Astrocyte (in vitro differentiated cells and primary cell): ENCODE results near the gene RUVBL2. TPM values are rescaled to one million over a fixed set of nuclear protein-coding genes. Genes with fewer than 3 reads are reported as not detected.
"Not testable (repeated sequence)": the region's sequence is repeated elsewhere in the genome, so short reads cannot be mapped to it uniquely, and the experiment has no call there.

Source experiments
- DNase-seq: peaks from one replicate; pipeline ENCODE4 v3.0.0-alpha.2; 2010; ENCODE audit warnings: low read depth
- FAIRE-seq: peaks from 2 replicates; lab custom pipeline; 2011; peaks lifted over from hg19 to GRCh38; lab: Jason Lieb, UNC
- H2AFZ ChIP-seq: 2 replicates; pipeline ENCODE4 v1.6.0; 2012; ENCODE audit warnings: low read depth, low read length, inconsistent platforms
- H3K27ac ChIP-seq: 2 replicates; pipeline ENCODE4 v1.5.1; 2011; ENCODE audit warnings: low read depth, low read length, inconsistent platforms
- H3K27me3 ChIP-seq: 2 replicates; pipeline ENCODE4 v1.6.0; 2011; ENCODE audit warnings: low read length, inconsistent platforms; ENCODE audit not compliant: insufficient read depth
- H3K36me3 ChIP-seq: 2 replicates; pipeline ENCODE4 v1.5.1; 2011; ENCODE audit warnings: low read length, inconsistent platforms; ENCODE audit not compliant: insufficient read depth
- H3K4me1 ChIP-seq: 2 replicates; pipeline ENCODE4 v1.5.1; 2011; ENCODE audit warnings: low read length, inconsistent platforms; ENCODE audit not compliant: insufficient read depth
- H3K4me2 ChIP-seq: 2 replicates; pipeline ENCODE4 v1.6.0; 2012; ENCODE audit warnings: low read length, inconsistent platforms
- H3K4me3 ChIP-seq: 2 replicates; pipeline ENCODE4 v1.5.1; 2011; ENCODE audit warnings: low read depth, mild to moderate bottlenecking, low read length, inconsistent platforms; ENCODE audit not compliant: insufficient read depth
- H3K79me2 ChIP-seq: 2 replicates; pipeline ENCODE4 v1.6.0; 2012; ENCODE audit warnings: mild to moderate bottlenecking, low read length, inconsistent platforms; ENCODE audit not compliant: insufficient read depth
- H3K9ac ChIP-seq: 2 replicates; pipeline ENCODE4 v1.6.0; 2012; ENCODE audit warnings: mild to moderate bottlenecking, low read length, inconsistent platforms
- H3K9me3 ChIP-seq: 2 replicates; pipeline ENCODE4 v1.5.1; 2012; ENCODE audit warnings: low read depth, mild to moderate bottlenecking, low read length, inconsistent platforms; ENCODE audit not compliant: insufficient read depth
- H4K20me1 ChIP-seq: 2 replicates; pipeline ENCODE4 v1.6.0; 2012; ENCODE audit warnings: low read length, inconsistent platforms; ENCODE audit not compliant: insufficient read depth
- H3K27ac Mint-ChIP-seq: one replicate; pipeline ENCODE4 v1.8.0; 2021; ENCODE audit warnings: mild to moderate bottlenecking, mixed read lengths; ENCODE audit not compliant: unreplicated experiment
- H3K27me3 Mint-ChIP-seq: one replicate; pipeline ENCODE4 v1.8.0; 2021; ENCODE audit warnings: low read depth, mixed read lengths; ENCODE audit not compliant: unreplicated experiment
- H3K36me3 Mint-ChIP-seq: one replicate; pipeline ENCODE4 v1.8.0; 2021; ENCODE audit warnings: low read depth, mixed read lengths; ENCODE audit not compliant: unreplicated experiment
- H3K4me1 Mint-ChIP-seq: one replicate; pipeline ENCODE4 v1.8.0; 2021; ENCODE audit warnings: low read depth, mixed read lengths; ENCODE audit not compliant: unreplicated experiment
- H3K4me3 Mint-ChIP-seq: one replicate; pipeline ENCODE4 v1.8.0; 2021; ENCODE audit warnings: mild to moderate bottlenecking, moderate library complexity, mixed read lengths; ENCODE audit not compliant: unreplicated experiment
- H3K9me3 Mint-ChIP-seq: one replicate; pipeline ENCODE4 v1.8.0; 2021; ENCODE audit warnings: mild to moderate bottlenecking, mixed read lengths; ENCODE audit not compliant: unreplicated experiment
- total RNA-seq: library from RNA; stranded (reverse); gene quantifications from 2 replicates; pipeline ENCODE4 v1.2.1, GENCODE V29; 2021

RUVBL2 gene
- total RNA-seq, 1 donor from 2014 or later: 106 TPM

DNA sequence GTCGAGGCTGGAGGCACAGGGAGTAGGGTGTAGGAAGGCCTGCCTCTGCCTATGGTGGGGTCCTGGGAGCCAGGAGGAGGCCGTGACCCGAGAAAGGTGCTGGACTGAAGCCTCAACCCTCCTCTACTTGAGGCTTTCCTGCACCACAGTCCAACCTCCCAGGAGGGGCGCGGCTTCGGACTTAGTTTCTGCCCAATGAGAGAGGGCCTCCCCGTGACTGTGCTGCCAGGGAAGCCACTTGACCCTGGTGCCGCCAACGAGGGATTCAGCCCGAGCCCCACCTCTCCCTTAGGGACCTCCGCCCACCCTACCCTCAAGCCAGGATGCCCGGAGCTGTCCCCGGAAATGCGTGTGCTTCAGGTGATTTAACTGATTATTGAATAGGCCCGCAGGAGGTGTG lies 30.5 kb downstream of the RUVBL2 start, which contains the start of gene CGB3:
Gene CGB3, minus strand, starts transcription at position 101 of the 400 bp plus-strand sequence. CDS start 362 bp downstream, outside the sequence.
- peaks cover 17% of the 10 kb centered on the region for H3K4me1 Mint-ChIP-seq
- DNase-seq, H3K9me3 ChIP-seq, H3K9ac ChIP-seq, H3K4me3 ChIP-seq, FAIRE-seq, H3K4me3 Mint-ChIP-seq, H3K36me3 ChIP-seq, H3K27me3 ChIP-seq, H3K36me3 Mint-ChIP-seq, H3K9me3 Mint-ChIP-seq, H4K20me1 ChIP-seq, H3K4me1 ChIP-seq, H3K4me2 ChIP-seq, H3K27me3 Mint-ChIP-seq, H3K79me2 ChIP-seq, H2AFZ ChIP-seq, H3K27ac ChIP-seq: not testable (repeated sequence)
- peak within 1 kb of the TSS; percentile 54 for H3K27ac Mint-ChIP-seq

DNA sequence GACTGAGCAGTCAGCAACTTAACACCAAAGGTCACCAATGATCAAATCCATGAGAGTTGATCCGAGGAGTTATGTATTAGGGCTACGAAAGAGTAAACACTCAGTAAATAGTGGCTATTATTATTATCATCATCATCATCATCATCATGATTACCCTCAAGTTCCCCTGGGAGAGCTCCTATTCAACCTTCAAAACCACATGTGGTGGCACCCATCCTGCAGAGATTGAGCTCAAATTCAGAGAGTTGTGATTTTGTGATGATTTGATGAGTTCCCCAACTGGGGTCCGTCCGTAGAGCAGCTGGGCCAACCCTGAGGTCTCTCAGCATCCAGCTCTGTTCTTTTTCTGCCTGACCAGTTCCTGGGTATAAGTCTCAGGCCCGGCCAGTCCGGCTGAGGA lies 31.4 kb downstream of the RUVBL2 start:
- not testable (repeated sequence) for H4K20me1 ChIP-seq, H3K4me3 Mint-ChIP-seq

DNA sequence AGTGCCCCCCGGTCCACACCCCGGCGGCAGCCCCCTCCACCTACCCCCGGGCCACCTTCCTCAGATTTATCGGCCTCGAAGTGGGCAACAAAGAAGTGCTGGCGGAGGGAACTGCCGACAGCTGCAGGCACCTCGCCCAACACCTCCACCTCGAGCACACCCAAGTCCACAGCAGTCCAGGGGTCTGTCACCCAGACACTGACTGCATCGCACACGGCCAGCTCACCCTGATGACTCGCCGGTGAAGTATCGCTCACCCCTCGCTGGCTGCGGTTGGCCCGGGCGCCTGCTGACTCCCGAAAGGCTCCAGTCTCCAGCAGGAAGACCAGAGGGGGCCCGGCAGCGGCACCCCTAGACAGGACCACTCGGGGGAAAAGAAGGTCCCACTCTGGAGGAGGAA lies 31.9 kb downstream of the RUVBL2 start:
- H3K4me3 Mint-ChIP-seq: peak overlapping the region; percentile 54
- FAIRE-seq, H3K9me3 ChIP-seq, H2AFZ ChIP-seq, H3K27me3 Mint-ChIP-seq, H3K9ac ChIP-seq, DNase-seq, H3K4me1 ChIP-seq, H4K20me1 ChIP-seq, H3K27me3 ChIP-seq, H3K36me3 ChIP-seq, H3K36me3 Mint-ChIP-seq, H3K79me2 ChIP-seq, H3K4me3 ChIP-seq, H3K9me3 Mint-ChIP-seq: not testable (repeated sequence)
- peak overlapping the region; percentile 41 for H3K4me2 ChIP-seq
- peaks cover 25% of the 10 kb centered on the region for H3K4me1 Mint-ChIP-seq
- H3K27ac Mint-ChIP-seq: peak overlapping the region; percentile 98
- H3K27ac ChIP-seq: peak overlapping the region; percentile 33

More for the DNA sequence above, 31.4 kb downstream of the RUVBL2 start:
- H3K9me3 Mint-ChIP-seq, FAIRE-seq, H2AFZ ChIP-seq, H3K9me3 ChIP-seq, H3K36me3 ChIP-seq, H3K4me1 ChIP-seq, H3K79me2 ChIP-seq, H3K4me3 ChIP-seq, H3K4me2 ChIP-seq, H3K27me3 Mint-ChIP-seq, H3K9ac ChIP-seq, H3K36me3 Mint-ChIP-seq, H3K27ac ChIP-seq, DNase-seq, H3K27me3 ChIP-seq: not testable (repeated sequence)
- peaks cover 23% of the 10 kb centered on the region for H3K4me1 Mint-ChIP-seq
- peak overlapping the region; percentile 54 for H3K27ac Mint-ChIP-seq

- H3K9ac ChIP-seq, FAIRE-seq, H3K36me3 Mint-ChIP-seq, H2AFZ ChIP-seq, H3K9me3 Mint-ChIP-seq, H3K79me2 ChIP-seq, H3K27me3 ChIP-seq, H3K4me3 Mint-ChIP-seq, DNase-seq, H3K4me3 ChIP-seq, H3K27me3 Mint-ChIP-seq, H3K9me3 ChIP-seq, H3K36me3 ChIP-seq, H3K4me2 ChIP-seq, H4K20me1 ChIP-seq, H3K27ac ChIP-seq, H3K4me1 ChIP-seq: not testable (repeated sequence)
- peak overlapping the region; percentile 98 for H3K27ac Mint-ChIP-seq
- H3K4me1 Mint-ChIP-seq: peaks cover 15% of the 10 kb centered on the region
Observed at GRCh38 chr19:49028686-49029085, 35.0 kb downstream of the RUVBL2 start.

DNA sequence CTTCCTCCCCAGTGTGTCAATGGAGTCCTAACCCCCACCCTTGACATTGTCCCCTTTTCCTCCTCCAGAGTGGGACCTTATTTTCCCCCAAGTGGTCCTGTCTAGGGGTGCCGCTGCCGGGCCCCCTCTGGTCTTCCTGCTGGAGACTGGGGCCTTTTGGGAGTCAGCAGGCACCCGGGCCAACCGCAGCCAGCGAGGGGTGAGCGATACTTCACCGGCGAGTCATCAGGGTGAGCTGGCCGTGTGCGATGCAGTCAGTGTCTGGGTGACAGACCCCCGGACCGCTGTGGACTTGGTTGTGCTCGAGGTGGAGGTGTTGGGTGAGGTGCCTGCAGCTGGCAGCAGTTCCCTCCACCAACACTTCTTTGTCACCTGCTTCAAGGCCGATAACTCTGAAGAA lies 36.1 kb downstream of the RUVBL2 start:
- not testable (repeated sequence) for H3K4me3 ChIP-seq, FAIRE-seq, H3K4me1 ChIP-seq, H4K20me1 ChIP-seq, H3K9me3 ChIP-seq, H3K36me3 ChIP-seq, H3K9ac ChIP-seq, H3K9me3 Mint-ChIP-seq, H3K27me3 ChIP-seq, H2AFZ ChIP-seq, H3K36me3 Mint-ChIP-seq, H3K79me2 ChIP-seq, H3K27me3 Mint-ChIP-seq
- Mint-ChIP-seq H3K4me3 (peak overlapping the region; percentile 57), H3K27ac (peak overlapping the region; percentile 98), H3K4me1 (peaks cover 15% of the 10 kb centered on the region)
- H3K4me2 ChIP-seq: peak overlapping the region; percentile 39
- peak overlapping the region; percentile 58 for H3K27ac ChIP-seq
- peak; percentile 40 for DNase-seq

DNA sequence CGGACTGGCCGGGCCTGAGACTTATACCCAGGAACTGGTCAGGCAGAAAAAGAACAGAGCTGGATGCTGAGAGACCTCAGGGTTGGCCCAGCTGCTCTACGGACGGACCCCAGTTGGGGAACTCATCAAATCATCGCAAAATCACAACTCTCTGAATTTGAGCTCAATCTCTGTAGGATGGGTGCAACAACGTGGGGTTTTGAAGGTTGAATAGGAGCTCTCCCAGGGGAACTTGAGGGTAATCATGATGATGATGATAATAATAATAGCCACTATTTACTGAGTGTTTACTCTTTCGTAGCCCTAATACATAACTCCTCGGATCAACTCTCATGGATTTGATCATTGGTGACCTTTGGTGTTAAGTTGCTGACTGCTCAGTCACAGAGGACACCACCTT lies 36.6 kb downstream of the RUVBL2 start:
- H3K9me3 Mint-ChIP-seq, H3K9ac ChIP-seq, H3K4me1 ChIP-seq, H3K36me3 ChIP-seq, DNase-seq, H2AFZ ChIP-seq, H4K20me1 ChIP-seq, H3K27ac ChIP-seq, FAIRE-seq, H3K4me3 Mint-ChIP-seq, H3K4me2 ChIP-seq, H3K4me3 ChIP-seq, H3K27me3 ChIP-seq, H3K27me3 Mint-ChIP-seq, H3K79me2 ChIP-seq, H3K36me3 Mint-ChIP-seq, H3K9me3 ChIP-seq: not testable (repeated sequence)
- Mint-ChIP-seq H3K4me1 (peaks cover 13% of the 10 kb centered on the region), H3K27ac (peak overlapping the region; percentile 98)
